Stomach (tissue), 9 donors: Measurements from ENCODE around the gene APOL3. TPM values are rescaled to one million over a fixed set of nuclear protein-coding genes. Genes with fewer than 3 reads are reported as not detected.

ENCODE experiments used
- DNase-seq, 2 donors: peaks; one replicate each; pipeline versions ENCODE4 v3.0.0 to v3.0.0-alpha.2; 2013 to 2019
- H3K27ac ChIP-seq, 5 donors: fragments of 200-600 bp in 4 of 5; sonication (generic) in 4 of 5; one replicate each; pipeline ENCODE4 v1.5.1; 2013 to 2019; ENCODE audit warnings: mild to moderate bottlenecking in 1 of 5, moderate library complexity in 1 of 5
- H3K27me3 ChIP-seq, 3 donors: fragments of 200-600 bp; sonication (generic); one replicate each; pipeline ENCODE4 v1.5.1; 2017 to 2019; ENCODE audit warnings: mixed run types in 1 of 3
- H3K36me3 ChIP-seq, 4 donors: fragments of 200-600 bp; sonication (generic); 1 replicate in 3 of 4; 2 replicates in 1 of 4; pipeline ENCODE4 v1.5.1; 2016 to 2019
- H3K4me1 ChIP-seq, 4 donors: fragments of 200-600 bp; sonication (generic); one replicate each; pipeline ENCODE4 v1.5.1; 2016 to 2019
- H3K4me3 ChIP-seq, 4 donors: fragments of 200-600 bp; sonication (generic) in 3 of 4; one replicate each; pipeline ENCODE4 v1.5.1; 2016 to 2019; ENCODE audit warnings: mild to moderate bottlenecking in 1 of 4
- H3K9me3 ChIP-seq, 4 donors: fragments of 200-600 bp; sonication (generic); one replicate each; pipeline ENCODE4 v1.5.1; 2016 to 2019
- CTCF ChIP-seq, 7 experiments: fragments of 450-650 bp in 4 of 7; fragments of 200-600 bp in 3 of 7; sonication (generic) in 3 of 7; IDR thresholded peaks; one replicate each; pipeline ENCODE4 v1.5.1; 2016 to 2019; ENCODE audit warnings: antibody characterized with exemption in 7 of 7, control low read depth in 2 of 7, mild to moderate bottlenecking in 1 of 7
- EP300 ChIP-seq: sonication (generic); formaldehyde crosslinking; IDR thresholded peaks from one replicate; pipeline ENCODE4 v1.6.1; 2017; ENCODE audit warnings: antibody characterized with exemption
- POLR2A ChIP-seq, 4 donors: fragments of 450-650 bp; IDR thresholded peaks; one replicate each; pipeline ENCODE4 v1.6.1; 2016; ENCODE audit warnings: antibody characterized with exemption in 4 of 4, control low read depth in 2 of 4, mild to moderate bottlenecking in 1 of 4, moderate library complexity in 1 of 4
- POLR2AphosphoS5 ChIP-seq, 3 donors: sonication (generic); formaldehyde crosslinking; IDR thresholded peaks; one replicate each; pipeline ENCODE4 v1.6.1; 2016; ENCODE audit warnings: antibody characterized with exemption in 3 of 3
- WGBS, 5 donors: extraction: QIAGEN DNeasy Blood & Tissue Kit in 3 of 5; methylation state at CpG; one replicate each; pipeline versions ENCODE4 v1.1.5 to v1.1.7; 2013 to 2018; 5-methylcytosine and 5-hydroxymethylcytosine counted together
- intact Hi-C: fragments of 100-400 bp; cut with DNase I; formaldehyde crosslinking; loops from one replicate; pipeline ENCODE4 v1.15.1; 2023; ENCODE audit warnings: low total_unique reads
- polyA plus RNA-seq, 3 donors: library from polyadenylated mRNA; stranded (reverse); fragments of 200-250 nt; gene quantifications; one replicate each; pipeline ENCODE4 v1.2.3, GENCODE V29; 2013
- total RNA-seq, 5 donors: library from RNA; depleted of rRNA; stranded (reverse); fragments of >200 nt; gene quantifications; one replicate each; pipeline versions ENCODE4 v1.1.0 to v1.2.3, GENCODE V29; 2014 to 2016
- donor health status: healthy with polysubstance abuse.
- donor health status: Bipolar disorder and iron deficiency.
- donor health status: healthy.

The APOL3 gene
- total and polyA plus RNA-seq, 8 donors = 2.9 to 29.9 (median 15.6) TPM; not detected in 1

- 81 to 86% (median 83%) methylated on average over 14 of the region's 14 CpGs for WGBS, 5 donors
- intact Hi-C loops = no loop called here
- Histone ChIP-seq H3K36me3 (no peaks in the 10 kb centered on the region), H3K27ac (no peak overlapping the region), H3K4me3 (no peak overlapping the region), H3K4me1 (peaks cover 0 to 8% (median under 1%) of the 10 kb centered on the region in 4 donors), H3K9me3 (no peaks in the 10 kb centered on the region), H3K27me3 (no peaks in the 10 kb centered on the region)
- TF ChIP-seq POLR2A (IDR thresholded peaks at IDR 0.05) (no peak), CTCF (IDR thresholded peaks at IDR 0.05) (no peak), POLR2AphosphoS5 (IDR thresholded peaks at IDR 0.05) (no peak), EP300 (no peak)
- no peak for DNase-seq
Observed at GRCh38 chr22:36185828-36186624, 25.5 kb upstream of the APOL3 start.

- Histone ChIP-seq H3K36me3 (no peaks in the 10 kb centered on the region), H3K9me3 (no peaks in the 10 kb centered on the region), H3K27me3 (no peaks in the 10 kb centered on the region), H3K4me3 (no peak overlapping the region), H3K27ac (no peak overlapping the region), H3K4me1 (peaks cover 0 to 15% (median 3%) of the 10 kb centered on the region in 4 donors)
- 68 to 74% (median 71%) methylated on average over 10 of the region's 10 CpGs for WGBS, 5 donors
- no peak for TF ChIP-seq POLR2AphosphoS5 (IDR thresholded peaks at IDR 0.05)
- TF ChIP-seq EP300 = no peak
- no peak for TF ChIP-seq POLR2A (IDR thresholded peaks at IDR 0.05)
- no peak for TF ChIP-seq CTCF (IDR thresholded peaks at IDR 0.05)
- intact Hi-C loops = loop anchor here (5.0 kb wide), 1 partner anchor 37 kb away; no protein-coding TSS in a partner anchor
- DNase-seq = no peak
Observed at GRCh38 chr22:36184433-36185025, 24.0 kb upstream of the APOL3 start.

- no peak overlapping the region for H3K4me3 ChIP-seq
- no peak overlapping the region for H3K27ac ChIP-seq
- no peaks in the 10 kb centered on the region for H3K36me3 ChIP-seq
- H3K4me1 ChIP-seq = peaks cover 0 to 15% (median 3%) of the 10 kb centered on the region in 4 donors
- H3K9me3 ChIP-seq = no peaks in the 10 kb centered on the region
- H3K27me3 ChIP-seq = no peaks in the 10 kb centered on the region
- TF ChIP-seq EP300 = no peak
- TF ChIP-seq POLR2A (IDR thresholded peaks at IDR 0.05) = no peak
- no peak for TF ChIP-seq CTCF (IDR thresholded peaks at IDR 0.05)
- TF ChIP-seq POLR2AphosphoS5 (IDR thresholded peaks at IDR 0.05) = no peak
- WGBS, 5 donors = 93 to 98% (median 95%) methylated on average over 7 of the region's 7 CpGs
- intact Hi-C loops = loop anchor here (5.0 kb wide), 1 partner anchor 36 kb away; no protein-coding TSS in a partner anchor
- no peak for DNase-seq
Observed at GRCh38 chr22:36183446-36183845, 22.9 kb upstream of the APOL3 start.

GRCh38 chr22:36182857-36183256 lies 22.3 kb upstream of the APOL3 start:
- Histone ChIP-seq H3K9me3 (no peaks in the 10 kb centered on the region), H3K36me3 (no peaks in the 10 kb centered on the region), H3K4me1 (peaks cover 0 to 15% (median 3%) of the 10 kb centered on the region in 4 donors), H3K4me3 (no peak overlapping the region), H3K27ac (no peak overlapping the region), H3K27me3 (no peaks in the 10 kb centered on the region)
- intact Hi-C loops = loop anchor here (5.0 kb wide), 1 partner anchor 36 kb away; no protein-coding TSS in a partner anchor
- no peak for TF ChIP-seq POLR2A (IDR thresholded peaks at IDR 0.05)
- TF ChIP-seq CTCF (IDR thresholded peaks at IDR 0.05) = no peak
- TF ChIP-seq POLR2AphosphoS5 (IDR thresholded peaks at IDR 0.05) = no peak
- TF ChIP-seq EP300 = no peak
- 84 to 92% (median 91%) methylated on average over 6 of the region's 6 CpGs for WGBS, 5 donors
- DNase-seq = no peak
